ENCODE measurements around the gene OR13C8. TPM values are rescaled to one million over a fixed set of nuclear protein-coding genes. Genes with fewer than 3 reads are reported as not detected.

OR13C8 gene
- total and polyA plus RNA-seq, 2 experiments from 2014 or later, result not detected

GRCh38 chr9:104586496-104587180, 17.7 kb downstream of the OR13C8 start:
- H3K4me1 Mint-ChIP-seq, result no peaks in the 10 kb centered on the region
- no peaks in the 10 kb centered on the region for H3K79me2 ChIP-seq (replicated peaks; ENCODE audit: insufficient read depth)
- no peak for TF ChIP-seq STAT1 (IDR thresholded peaks at IDR 0.05; ENCODE audit: unreplicated experiment)
- TF ChIP-seq NANOG (IDR thresholded peaks at IDR 0.05; ENCODE audit: borderline replicate concordance), result no peak
- no peak for TF ChIP-seq EZH2phosphoT487 (IDR thresholded peaks at IDR 0.05; ENCODE audit: unreplicated experiment)
- TF ChIP-seq ZNF331 (CRISPR knock-in tag; IDR thresholded peaks at IDR 0.05; ENCODE audit: low read depth), result no peak
- TF ChIP-seq, protein P1, sequence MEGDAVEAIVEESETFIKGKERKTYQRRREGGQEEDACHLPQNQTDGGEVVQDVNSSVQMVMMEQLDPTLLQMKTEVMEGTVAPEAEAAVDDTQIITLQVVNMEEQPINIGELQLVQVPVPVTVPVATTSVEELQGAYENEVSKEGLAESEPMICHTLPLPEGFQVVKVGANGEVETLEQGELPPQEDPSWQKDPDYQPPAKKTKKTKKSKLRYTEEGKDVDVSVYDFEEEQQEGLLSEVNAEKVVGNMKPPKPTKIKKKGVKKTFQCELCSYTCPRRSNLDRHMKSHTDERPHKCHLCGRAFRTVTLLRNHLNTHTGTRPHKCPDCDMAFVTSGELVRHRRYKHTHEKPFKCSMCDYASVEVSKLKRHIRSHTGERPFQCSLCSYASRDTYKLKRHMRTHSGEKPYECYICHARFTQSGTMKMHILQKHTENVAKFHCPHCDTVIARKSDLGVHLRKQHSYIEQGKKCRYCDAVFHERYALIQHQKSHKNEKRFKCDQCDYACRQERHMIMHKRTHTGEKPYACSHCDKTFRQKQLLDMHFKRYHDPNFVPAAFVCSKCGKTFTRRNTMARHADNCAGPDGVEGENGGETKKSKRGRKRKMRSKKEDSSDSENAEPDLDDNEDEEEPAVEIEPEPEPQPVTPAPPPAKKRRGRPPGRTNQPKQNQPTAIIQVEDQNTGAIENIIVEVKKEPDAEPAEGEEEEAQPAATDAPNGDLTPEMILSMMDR (conservative IDR thresholded peaks at IDR 0.05; ENCODE audit: low read depth in 2 of 2), result no peak
- TF ChIP-seq, protein P2, sequence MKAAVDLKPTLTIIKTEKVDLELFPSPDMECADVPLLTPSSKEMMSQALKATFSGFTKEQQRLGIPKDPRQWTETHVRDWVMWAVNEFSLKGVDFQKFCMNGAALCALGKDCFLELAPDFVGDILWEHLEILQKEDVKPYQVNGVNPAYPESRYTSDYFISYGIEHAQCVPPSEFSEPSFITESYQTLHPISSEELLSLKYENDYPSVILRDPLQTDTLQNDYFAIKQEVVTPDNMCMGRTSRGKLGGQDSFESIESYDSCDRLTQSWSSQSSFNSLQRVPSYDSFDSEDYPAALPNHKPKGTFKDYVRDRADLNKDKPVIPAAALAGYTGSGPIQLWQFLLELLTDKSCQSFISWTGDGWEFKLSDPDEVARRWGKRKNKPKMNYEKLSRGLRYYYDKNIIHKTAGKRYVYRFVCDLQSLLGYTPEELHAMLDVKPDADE (IDR thresholded peaks at IDR 0.05), result no peak
- no peak for TF ChIP-seq JUNB (IDR thresholded peaks at IDR 0.05; ENCODE audit: unreplicated experiment)
- TF ChIP-seq REST (IDR thresholded peaks at IDR 0.05; ENCODE audit: unreplicated experiment), result no peak
- TF ChIP-seq EZH2 (IDR thresholded peaks at IDR 0.05; ENCODE audit: low read depth, unreplicated experiment), result no peak
- TF ChIP-seq POLR2AphosphoS5 (IDR thresholded peaks at IDR 0.05; ENCODE audit: low read depth), result no peak
- no peak for TF ChIP-seq ZNF114 (CRISPR knock-in tag; IDR thresholded peaks at IDR 0.05)
- no peak for TF ChIP-seq ZNF462 (CRISPR knock-in tag; IDR thresholded peaks at IDR 0.05)
- TF ChIP-seq CREB1 (CRISPR knock-in tag; IDR thresholded peaks at IDR 0.05; ENCODE audit: low read depth), result no peak
- no peak overlapping the region for H3K4me3 ChIP-seq
- no peaks in the 10 kb centered on the region for H3K9me3 Mint-ChIP-seq
- ATAC-seq (no peak), DNase-seq (ENCODE audit: low spot score) (no peak)
- H3K4me2 ChIP-seq, result no peak overlapping the region
- 0 out of 2 replicates have a peak, but pooled peaks cover 4% of the 10 kb centered on the region for H3K9me2 ChIP-seq (ENCODE audit: insufficient read depth)
- no peaks in the 10 kb centered on the region for H3F3A ChIP-seq (replicated peaks; ENCODE audit: low read depth)
- no peaks in the 10 kb centered on the region for H3K36me3 Mint-ChIP-seq (ENCODE audit: low read depth)
- no peaks in the 10 kb centered on the region for H3K4me1 ChIP-seq (ENCODE audit: insufficient read depth)
- no peaks in the 10 kb centered on the region for H3K36me3 ChIP-seq (ENCODE audit: insufficient read depth)
- H3K4me3 Mint-ChIP-seq, result no peak overlapping the region
- no peaks in the 10 kb centered on the region for H3K27me3 Mint-ChIP-seq (ENCODE audit: insufficient read depth, low read depth, poor library complexity)
- no peak overlapping the region for H2AFZ ChIP-seq
- H3K27ac ChIP-seq (ENCODE audit: low read depth), result no peak overlapping the region
- no peak overlapping the region for H3K27ac Mint-ChIP-seq
- H3K27me3 ChIP-seq (ENCODE audit: insufficient read depth), result no peaks in the 10 kb centered on the region
- H4K20me1 ChIP-seq (replicated peaks; ENCODE audit: insufficient read depth), result no peaks in the 10 kb centered on the region
